ENCODE results near the gene ATG2B. TPM values are rescaled to one million over a fixed set of nuclear protein-coding genes. Genes with fewer than 3 reads are reported as not detected.
"Not testable (repeated sequence)": the region's sequence is repeated elsewhere in the genome, so short reads cannot be mapped to it uniquely, and the experiment has no call there.

ATG2B gene
- total RNA-seq, 4 donors from 2014 or later: 22.2 to 30.3 (median 28.6) TPM

- Histone ChIP-seq H3K4me3 (no peak overlapping the region), H3K4me1 (peaks cover 0 to 4% of the 10 kb centered on the region in 2 donors), H3K9me3 (no peaks in the 10 kb centered on the region), H3K36me3 (no peaks in the 10 kb centered on the region), H3K27ac (no peak overlapping the region), H3K27me3 (no peaks in the 10 kb centered on the region)
- intact Hi-C loops (cut with DNase I; ENCODE audit: low total_unique reads) (no loop called here), in situ Hi-C loops (cut with MboI; ENCODE audit: low sequenced_read_pairs in 4 of 4) (no loop called here)
- TF ChIP-seq, protein P1, sequence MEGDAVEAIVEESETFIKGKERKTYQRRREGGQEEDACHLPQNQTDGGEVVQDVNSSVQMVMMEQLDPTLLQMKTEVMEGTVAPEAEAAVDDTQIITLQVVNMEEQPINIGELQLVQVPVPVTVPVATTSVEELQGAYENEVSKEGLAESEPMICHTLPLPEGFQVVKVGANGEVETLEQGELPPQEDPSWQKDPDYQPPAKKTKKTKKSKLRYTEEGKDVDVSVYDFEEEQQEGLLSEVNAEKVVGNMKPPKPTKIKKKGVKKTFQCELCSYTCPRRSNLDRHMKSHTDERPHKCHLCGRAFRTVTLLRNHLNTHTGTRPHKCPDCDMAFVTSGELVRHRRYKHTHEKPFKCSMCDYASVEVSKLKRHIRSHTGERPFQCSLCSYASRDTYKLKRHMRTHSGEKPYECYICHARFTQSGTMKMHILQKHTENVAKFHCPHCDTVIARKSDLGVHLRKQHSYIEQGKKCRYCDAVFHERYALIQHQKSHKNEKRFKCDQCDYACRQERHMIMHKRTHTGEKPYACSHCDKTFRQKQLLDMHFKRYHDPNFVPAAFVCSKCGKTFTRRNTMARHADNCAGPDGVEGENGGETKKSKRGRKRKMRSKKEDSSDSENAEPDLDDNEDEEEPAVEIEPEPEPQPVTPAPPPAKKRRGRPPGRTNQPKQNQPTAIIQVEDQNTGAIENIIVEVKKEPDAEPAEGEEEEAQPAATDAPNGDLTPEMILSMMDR (IDR thresholded peaks at IDR 0.05 in 4 of 5, conservative IDR thresholded peaks at IDR 0.05 in 1 of 5): no peak
- TF ChIP-seq POLR2A (IDR thresholded peaks at IDR 0.05): no peak
- DNase-seq (no peak), ATAC-seq (no peak)
Observed at GRCh38 chr14:96352708-96353107, 10.4 kb downstream of the ATG2B start.

DNA sequence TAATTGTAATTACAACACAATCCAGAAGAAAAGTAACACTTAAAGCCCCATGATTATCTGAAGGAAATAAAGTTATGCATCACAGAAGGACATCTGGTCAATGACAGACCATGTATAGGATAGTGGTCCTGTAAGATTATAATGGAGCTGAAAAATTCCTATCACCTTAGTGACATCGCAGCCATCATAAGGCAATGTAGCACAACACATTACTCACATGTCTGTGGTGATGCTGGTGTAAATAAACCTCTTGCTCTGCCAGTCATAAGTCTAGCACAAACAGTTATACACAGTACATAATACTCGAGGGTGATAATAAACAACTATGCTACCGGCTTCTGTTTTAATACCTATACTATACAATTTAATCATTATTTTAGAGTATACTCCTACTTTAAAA lies 11.2 kb downstream of the ATG2B start:
- intact Hi-C loops (cut with DNase I; ENCODE audit: low total_unique reads): no loop called here

DNA sequence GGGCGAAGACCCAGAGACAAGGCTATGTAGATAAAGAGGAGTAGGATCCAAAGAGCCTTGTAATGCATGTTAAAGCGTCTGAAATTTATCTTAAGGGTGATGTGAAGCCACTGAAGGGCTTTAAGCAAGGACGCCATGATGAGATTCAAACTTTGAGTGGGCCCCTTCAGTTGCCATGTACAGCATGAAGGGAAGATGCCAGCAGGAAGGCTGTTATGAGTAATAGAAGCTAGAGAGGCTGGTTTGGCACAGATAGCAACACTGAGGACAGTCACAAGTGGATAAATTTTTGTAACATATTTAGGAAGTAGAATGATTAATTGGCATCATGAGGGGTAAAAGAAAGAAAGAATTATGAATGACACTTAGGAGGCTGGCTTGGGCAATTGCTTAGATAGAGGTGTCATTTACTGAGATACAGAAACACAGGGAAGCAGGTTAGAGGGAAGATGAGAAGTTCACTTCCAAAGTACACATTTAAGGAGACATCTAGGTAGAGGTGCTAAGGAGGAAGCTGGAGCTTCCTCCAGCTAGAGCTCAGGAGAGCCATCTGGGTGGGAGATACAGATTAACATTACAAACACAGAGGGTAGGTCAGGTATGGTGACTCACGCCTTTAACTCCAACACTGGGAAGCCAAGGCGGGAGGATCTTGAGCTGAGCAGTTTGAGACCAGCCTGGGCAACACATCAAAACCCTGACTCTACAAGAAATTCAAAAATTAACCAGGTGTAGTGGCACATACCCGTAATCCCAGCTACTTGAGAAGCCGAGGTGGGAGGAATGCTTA lies 13.7 kb downstream of the ATG2B start:
- Histone ChIP-seq H3K4me1 (peaks cover 0 to 4% of the 10 kb centered on the region in 2 donors), H3K9me3 (no peaks in the 10 kb centered on the region), H3K36me3 (peaks cover 0 to 11% of the 10 kb centered on the region in 2 donors), H3K4me3 (no peak overlapping the region), H3K27me3 (no peaks in the 10 kb centered on the region), H3K27ac (no peak overlapping the region)
- no peak for DNase-seq
- in situ Hi-C loops (cut with MboI; ENCODE audit: low sequenced_read_pairs in 4 of 4) (no loop called here), intact Hi-C loops (cut with DNase I; ENCODE audit: low total_unique reads) (no loop called here)
- no peak for ATAC-seq
- TF ChIP-seq, protein P1 (IDR thresholded peaks at IDR 0.05 in 4 of 5, conservative IDR thresholded peaks at IDR 0.05 in 1 of 5): no peak
- no peak for TF ChIP-seq POLR2A (IDR thresholded peaks at IDR 0.05)

More for the DNA sequence above, 11.2 kb downstream of the ATG2B start:
- no peaks in the 10 kb centered on the region for H3K9me3 ChIP-seq
- DNase-seq (no peak), ATAC-seq (no peak)
- H3K4me1 ChIP-seq: peaks cover 0 to 4% of the 10 kb centered on the region in 2 donors
- no peak overlapping the region for H3K4me3 ChIP-seq
- in situ Hi-C loops (cut with MboI; ENCODE audit: low sequenced_read_pairs in 4 of 4): no loop called here
- TF ChIP-seq, protein P1 (IDR thresholded peaks at IDR 0.05 in 4 of 5, conservative IDR thresholded peaks at IDR 0.05 in 1 of 5): no peak
- TF ChIP-seq POLR2A (IDR thresholded peaks at IDR 0.05): no peak
- no peaks in the 10 kb centered on the region for H3K27me3 ChIP-seq
- no peak overlapping the region for H3K27ac ChIP-seq
- H3K36me3 ChIP-seq: no peaks in the 10 kb centered on the region

DNA sequence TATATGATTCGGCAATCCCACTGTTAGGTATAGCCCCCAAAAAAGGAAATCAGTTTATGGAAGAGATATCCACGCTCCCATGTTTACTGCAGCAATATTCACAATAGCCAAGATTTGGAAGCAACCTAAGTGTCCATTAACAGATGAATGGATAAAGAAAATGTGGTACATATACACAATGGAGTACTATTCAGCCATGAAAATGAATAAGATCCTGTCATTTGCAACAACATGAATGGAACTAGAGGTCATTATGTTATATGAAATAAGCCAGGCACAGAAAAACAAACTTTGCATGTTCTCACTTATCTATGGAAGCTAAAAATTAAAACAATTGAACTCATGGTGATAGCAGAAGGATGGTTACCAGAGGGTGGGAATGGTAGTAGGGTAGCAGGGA lies 15.2 kb downstream of the ATG2B start:
- H3K4me3 ChIP-seq; DNase-seq; H3K4me1 ChIP-seq; H3K9me3 ChIP-seq; H3K27ac ChIP-seq; in situ Hi-C loops (cut with MboI; ENCODE audit: low sequenced_read_pairs in 4 of 4); H3K27me3 ChIP-seq; intact Hi-C loops (cut with DNase I; ENCODE audit: low total_unique reads); ATAC-seq: not testable (repeated sequence)
- peaks cover 0 to 23% of the 10 kb centered on the region in 2 donors for H3K36me3 ChIP-seq

GRCh38 chr14:96345669-96346068 lies 17.5 kb downstream of the ATG2B start:
- H3K9me3 ChIP-seq: no peaks in the 10 kb centered on the region
- H3K4me1 ChIP-seq: peaks cover 0 to 4% of the 10 kb centered on the region in 2 donors
- TF ChIP-seq, protein P1 (IDR thresholded peaks at IDR 0.05 in 4 of 5, conservative IDR thresholded peaks at IDR 0.05 in 1 of 5): no peak
- no peak for TF ChIP-seq POLR2A (IDR thresholded peaks at IDR 0.05)
- H3K27me3 ChIP-seq: no peaks in the 10 kb centered on the region
- DNase-seq (no peak), ATAC-seq (no peak)
- no peak overlapping the region for H3K4me3 ChIP-seq
- in situ Hi-C loops (cut with MboI; ENCODE audit: low sequenced_read_pairs in 4 of 4) (no loop called here), intact Hi-C loops (cut with DNase I; ENCODE audit: low total_unique reads) (no loop called here)
- no peak overlapping the region for H3K27ac ChIP-seq
- peaks cover 0 to 40% of the 10 kb centered on the region in 2 donors for H3K36me3 ChIP-seq

All from gastrocnemius medialis (tissue), 4 donors.